PFSK-1 (cell line): ENCODE data around the gene DENND2D.

Experiments used
- POLR2AphosphoS5 ChIP-seq: IDR thresholded peaks from 2 replicates; pipeline ENCODE4 v1.6.1; 2012; ENCODE audit warnings: low read depth, mild to moderate bottlenecking, control low read depth, low read length, moderate library complexity
- SIN3A ChIP-seq: IDR thresholded peaks from 2 replicates; pipeline ENCODE4 v1.6.1; 2012; ENCODE audit warnings: mild to moderate bottlenecking, low read length, moderate library complexity, borderline replicate concordance; ENCODE audit not compliant: insufficient read depth
- TAF1 ChIP-seq: IDR thresholded peaks from 2 replicates; pipeline ENCODE4 v1.6.1; 2012; ENCODE audit warnings: low read length, control low read depth, borderline replicate concordance; ENCODE audit not compliant: insufficient read depth
- TF ChIP-seq, protein P1 (sequence below), 2 experiments: IDR thresholded peaks; 2 replicates each; pipeline versions ENCODE4 v1.6.1 to v1.8.0; 2011 to 2012; ENCODE audit warnings: low read depth in 2 of 2, low read length in 2 of 2, control low read depth in 1 of 2, inconsistent platforms in 1 of 2, mild to moderate bottlenecking in 1 of 2, moderate library complexity in 1 of 2; ENCODE audit not compliant: insufficient read depth in 1 of 2

- TF ChIP-seq SIN3A, result no peak
- no peak for TF ChIP-seq TAF1
- TF ChIP-seq POLR2AphosphoS5, result no peak
- TF ChIP-seq, protein P1, sequence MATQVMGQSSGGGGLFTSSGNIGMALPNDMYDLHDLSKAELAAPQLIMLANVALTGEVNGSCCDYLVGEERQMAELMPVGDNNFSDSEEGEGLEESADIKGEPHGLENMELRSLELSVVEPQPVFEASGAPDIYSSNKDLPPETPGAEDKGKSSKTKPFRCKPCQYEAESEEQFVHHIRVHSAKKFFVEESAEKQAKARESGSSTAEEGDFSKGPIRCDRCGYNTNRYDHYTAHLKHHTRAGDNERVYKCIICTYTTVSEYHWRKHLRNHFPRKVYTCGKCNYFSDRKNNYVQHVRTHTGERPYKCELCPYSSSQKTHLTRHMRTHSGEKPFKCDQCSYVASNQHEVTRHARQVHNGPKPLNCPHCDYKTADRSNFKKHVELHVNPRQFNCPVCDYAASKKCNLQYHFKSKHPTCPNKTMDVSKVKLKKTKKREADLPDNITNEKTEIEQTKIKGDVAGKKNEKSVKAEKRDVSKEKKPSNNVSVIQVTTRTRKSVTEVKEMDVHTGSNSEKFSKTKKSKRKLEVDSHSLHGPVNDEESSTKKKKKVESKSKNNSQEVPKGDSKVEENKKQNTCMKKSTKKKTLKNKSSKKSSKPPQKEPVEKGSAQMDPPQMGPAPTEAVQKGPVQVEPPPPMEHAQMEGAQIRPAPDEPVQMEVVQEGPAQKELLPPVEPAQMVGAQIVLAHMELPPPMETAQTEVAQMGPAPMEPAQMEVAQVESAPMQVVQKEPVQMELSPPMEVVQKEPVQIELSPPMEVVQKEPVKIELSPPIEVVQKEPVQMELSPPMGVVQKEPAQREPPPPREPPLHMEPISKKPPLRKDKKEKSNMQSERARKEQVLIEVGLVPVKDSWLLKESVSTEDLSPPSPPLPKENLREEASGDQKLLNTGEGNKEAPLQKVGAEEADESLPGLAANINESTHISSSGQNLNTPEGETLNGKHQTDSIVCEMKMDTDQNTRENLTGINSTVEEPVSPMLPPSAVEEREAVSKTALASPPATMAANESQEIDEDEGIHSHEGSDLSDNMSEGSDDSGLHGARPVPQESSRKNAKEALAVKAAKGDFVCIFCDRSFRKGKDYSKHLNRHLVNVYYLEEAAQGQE (IDR thresholded peaks at IDR 0.05; ENCODE audit: insufficient read depth in 1 of 2, low read depth in 2 of 2, low read length in 2 of 2), result no peak
Measured at GRCh38 chr1:111193712-111194480, 6.5 kb downstream of the DENND2D start.
